IPS DF 19.7 (cell line): ENCODE data around the gene ARSB.
"Not testable (repeated sequence)": the region's sequence is repeated elsewhere in the genome, so short reads cannot be mapped to it uniquely, and the experiment has no call there.

Source experiments
- DNase-seq: peaks from one replicate; pipeline ENCODE4 v3.0.0-alpha.2; 2013; ENCODE audit warnings: low read depth, low spot score

The ARSB gene

GRCh38 chr5:78754655-78755054 is 230.5 kb downstream of the ARSB start:
- DNase-seq, result no peak

- no peak for DNase-seq
Observed at GRCh38 chr5:78753093-78753531, 232.0 kb downstream of the ARSB start.

GRCh38 chr5:78751872-78752271 is 233.2 kb downstream of the ARSB start:
- no peak for DNase-seq

GRCh38 chr5:78750281-78750680 is 234.8 kb downstream of the ARSB start:
- no peak for DNase-seq

- DNase-seq, result no peak
Observed at GRCh38 chr5:78747705-78748359, 237.3 kb downstream of the ARSB start.

GRCh38 chr5:78747055-78747454 is 238.1 kb downstream of the ARSB start:
- DNase-seq, result no peak

- no peak for DNase-seq
Observed at GRCh38 chr5:78746021-78746770, 238.9 kb downstream of the ARSB start.

- DNase-seq, result no peak
Observed at GRCh38 chr5:78744951-78745534, 240.1 kb downstream of the ARSB start.

GRCh38 chr5:78741019-78741418 is 244.1 kb downstream of the ARSB start:
- no peak for DNase-seq

- DNase-seq, result no peak
Observed at GRCh38 chr5:78738693-78739300, 246.3 kb downstream of the ARSB start.

- DNase-seq, result no peak
Observed at GRCh38 chr5:78738104-78738503, 247.0 kb downstream of the ARSB start.

GRCh38 chr5:78735834-78736463 is 249.2 kb downstream of the ARSB start:
- no peak for DNase-seq

GRCh38 chr5:78734950-78735349 is 250.2 kb downstream of the ARSB start:
- no peak for DNase-seq

- DNase-seq, result no peak
Observed at GRCh38 chr5:78734094-78734845, 250.8 kb downstream of the ARSB start.

GRCh38 chr5:78732721-78733120 is 252.4 kb downstream of the ARSB start:
- DNase-seq, result not testable (repeated sequence)

GRCh38 chr5:78731884-78732283 is 253.2 kb downstream of the ARSB start:
- DNase-seq, result no peak

- no peak for DNase-seq
Observed at GRCh38 chr5:78730300-78731094, 254.6 kb downstream of the ARSB start.

GRCh38 chr5:78727786-78728761 is 257.0 kb downstream of the ARSB start:
- no peak for DNase-seq
